IMR-90 (cell line): Measurements from ENCODE around the gene CSH2. TPM values are rescaled to one million over a fixed set of nuclear protein-coding genes. Genes with fewer than 3 reads are reported as not detected.
"Not testable (repeated sequence)": the region's sequence is repeated elsewhere in the genome, so short reads cannot be mapped to it uniquely, and the experiment has no call there.

Experiments used
- ATAC-seq: fragments of 200-7000 bp; cut with Tn5 transposase; 2 replicates; pipeline ENCODE4 v1.9.1; 2020; ENCODE audit warnings: low read depth, mild to moderate bottlenecking, moderate library complexity
- BruUV-seq: library from RNA; stranded (reverse); fragments of 400-500 nt; replicated peaks from 2 replicates; lab custom pipeline; 2021; lab: Mats Ljungman, UMichigan
- CTCF ChIA-PET: fragments of 300-600 bp; formaldehyde crosslinking; extraction: SDS; loops from one replicate; lab custom pipeline; 2021; ENCODE audit warnings: antibody characterized with exemption; lab: Yijun Ruan, JAX
- POLR2A ChIA-PET: fragments of 300-600 bp; sonication (Branson Sonifier 250); formaldehyde crosslinking; loops from one replicate; lab custom pipeline; 2022; ENCODE audit warnings: antibody characterized with exemption; ENCODE audit not compliant: unreplicated experiment; lab: Charles Lee
- DNase-seq: peaks from one replicate; pipeline ENCODE4 v3.0.0; 2013
- H2AFZ ChIP-seq: replicated peaks from 2 replicates; pipeline ENCODE3; 2013; ENCODE audit warnings: low read length, mild to moderate bottlenecking; ENCODE audit not compliant: poor library complexity
- H2AK5ac ChIP-seq: 2 replicates; pipeline ENCODE4 v1.6.1; 2013; ENCODE audit warnings: low read depth, low read length, inconsistent platforms
- H2AK9ac ChIP-seq: replicated peaks from 2 replicates; pipeline ENCODE3; 2013; ENCODE audit warnings: mild to moderate bottlenecking, low read depth, low read length, moderate library complexity; ENCODE audit not compliant: poor library complexity
- H2BK120ac ChIP-seq: 2 replicates; pipeline ENCODE4 v1.6.1; 2013; ENCODE audit warnings: low read depth, low read length, inconsistent platforms
- H2BK15ac ChIP-seq: 3 replicates; pipeline ENCODE4 v1.6.1; 2013; ENCODE audit warnings: low read depth, low read length, inconsistent platforms
- H2BK20ac ChIP-seq: 2 replicates; pipeline ENCODE4 v1.6.1; 2013; ENCODE audit warnings: low read depth, mild to moderate bottlenecking, inconsistent platforms, low read length, moderate library complexity
- H2BK5ac ChIP-seq: 2 replicates; pipeline ENCODE4 v1.6.1; 2013; ENCODE audit warnings: mild to moderate bottlenecking, low read depth, low read length, inconsistent platforms; ENCODE audit not compliant: poor library complexity, severe bottlenecking
- H3K14ac ChIP-seq: replicated peaks from 2 replicates; pipeline ENCODE4 v1.6.1; 2013; ENCODE audit warnings: low read depth, low read length, inconsistent platforms
- H3K18ac ChIP-seq: 2 replicates; pipeline ENCODE4 v1.6.1; 2013; ENCODE audit warnings: low read depth, low read length, control low read depth
- H3K23ac ChIP-seq: 2 replicates; pipeline ENCODE4 v1.6.1; 2013; ENCODE audit warnings: low read depth, low read length, inconsistent platforms
- H3K27ac ChIP-seq: 2 replicates; pipeline ENCODE4 v1.5.1; 2013; ENCODE audit warnings: mild to moderate bottlenecking, control low read depth, low read length; ENCODE audit not compliant: insufficient read depth
- H3K27me3 ChIP-seq: 2 replicates; pipeline ENCODE4 v1.6.1; 2013; ENCODE audit warnings: low read length; ENCODE audit not compliant: control insufficient read depth, insufficient read depth
- H3K36me3 ChIP-seq: 2 replicates; pipeline ENCODE4 v1.6.1; 2013; ENCODE audit warnings: low read length, mixed read lengths; ENCODE audit not compliant: control insufficient read depth, insufficient read depth
- H3K4ac ChIP-seq: 2 replicates; pipeline ENCODE4 v1.6.1; 2013; ENCODE audit warnings: low read depth, low read length, inconsistent platforms
- H3K4me1 ChIP-seq: 2 replicates; pipeline ENCODE4 v1.6.1; 2013; ENCODE audit warnings: low read length, mixed read lengths; ENCODE audit not compliant: control insufficient read depth, insufficient read depth
- H3K4me2 ChIP-seq: 2 replicates; pipeline ENCODE4 v1.6.1; 2013; ENCODE audit warnings: low read depth, mild to moderate bottlenecking, control low read depth, low read length, moderate library complexity
- H3K4me3 ChIP-seq: 2 replicates; pipeline ENCODE4 v1.5.1; 2013; ENCODE audit warnings: low read depth, mild to moderate bottlenecking, control low read depth, low read length, moderate library complexity; ENCODE audit not compliant: insufficient read depth
- H3K56ac ChIP-seq: 2 replicates; pipeline ENCODE4 v1.6.1; 2013; ENCODE audit warnings: low read length, inconsistent platforms; ENCODE audit not compliant: insufficient read depth; ENCODE audit errors: extremely low read depth
- H3K79me1 ChIP-seq, 2 experiments: 2 replicates each; pipeline ENCODE4 v1.6.1; 2013; ENCODE audit warnings: low read length in 2 of 2, inconsistent platforms in 1 of 2, low read depth in 1 of 2
- H3K9ac ChIP-seq: 2 replicates; pipeline ENCODE4 v1.6.1; 2013; ENCODE audit warnings: low read depth, low read length, control low read depth
- H3K9me1 ChIP-seq: 2 replicates; pipeline ENCODE4 v1.6.1; 2013; ENCODE audit warnings: low read length, inconsistent platforms; ENCODE audit not compliant: insufficient read depth
- H3K9me3 ChIP-seq: 2 replicates; pipeline ENCODE4 v1.6.1; 2013; ENCODE audit warnings: low read length; ENCODE audit not compliant: control insufficient read depth, insufficient read depth
- H4K20me1 ChIP-seq: 2 replicates; pipeline ENCODE4 v1.6.1; 2013; ENCODE audit warnings: low read length, inconsistent platforms; ENCODE audit not compliant: insufficient read depth
- H4K5ac ChIP-seq: 2 replicates; pipeline ENCODE4 v1.6.1; 2013; ENCODE audit warnings: mild to moderate bottlenecking, low read depth, low read length, control low read depth
- H4K8ac ChIP-seq, 2 experiments: 2 replicates each; pipeline ENCODE4 v1.6.1; 2013; ENCODE audit warnings: low read depth in 2 of 2, low read length in 2 of 2, control low read depth in 1 of 2, inconsistent platforms in 1 of 2
- H4K91ac ChIP-seq: 2 replicates; pipeline ENCODE4 v1.6.1; 2013; ENCODE audit warnings: low read depth, low read length, inconsistent platforms; ENCODE audit not compliant: insufficient read depth
- WGBS, 2 experiments: methylation state at CpG; one replicate each; pipeline versions ENCODE4 v1.1.5 to v1.1.7; 2013; ENCODE audit warnings: missing lambda C conversion rate in 2 of 2; ENCODE audit not compliant: insufficient read length in 1 of 2; ENCODE audit errors: extremely low coverage in 2 of 2; 5-methylcytosine and 5-hydroxymethylcytosine counted together
- dilution Hi-C: fragments of 300-500 bp; cut with HindIII; formaldehyde crosslinking; loops from one replicate; pipeline ENCODE4 v1.14.3; 2018; ENCODE audit warnings: low sequenced_read_pairs; ENCODE audit not compliant: unreplicated experiment
- in situ Hi-C: fragments of 300-500 bp; cut with MboI; formaldehyde crosslinking; loops from 3 replicates; pipeline ENCODE4 v1.14.3; 2019; ENCODE audit warnings: low sequenced_read_pairs, inconsistent platforms, mixed read lengths
- intact Hi-C: fragments of 100-400 bp; cut with micrococcal nuclease; formaldehyde crosslinking; loops from 2 replicates; pipeline ENCODE4 v1.10.0; 2022
- polyA plus RNA-seq, 3 experiments: library from polyadenylated mRNA; depleted of rRNA; stranded (reverse); fragments of >200 nt; gene quantifications; 2 replicates each; pipeline ENCODE4 v1.2.3, GENCODE V29; 2012; ENCODE audit warnings: low replicate concordance in 1 of 3
- total RNA-seq: library from RNA; depleted of rRNA; stranded (reverse); fragments of >200 nt; gene quantifications from 2 replicates; pipeline ENCODE4 v1.2.3, GENCODE V29; 2012

Gene CSH2
- total and polyA plus RNA-seq, 2 of the 4 experiments (the other 2 are of a cell fraction) = not detected

DNA sequence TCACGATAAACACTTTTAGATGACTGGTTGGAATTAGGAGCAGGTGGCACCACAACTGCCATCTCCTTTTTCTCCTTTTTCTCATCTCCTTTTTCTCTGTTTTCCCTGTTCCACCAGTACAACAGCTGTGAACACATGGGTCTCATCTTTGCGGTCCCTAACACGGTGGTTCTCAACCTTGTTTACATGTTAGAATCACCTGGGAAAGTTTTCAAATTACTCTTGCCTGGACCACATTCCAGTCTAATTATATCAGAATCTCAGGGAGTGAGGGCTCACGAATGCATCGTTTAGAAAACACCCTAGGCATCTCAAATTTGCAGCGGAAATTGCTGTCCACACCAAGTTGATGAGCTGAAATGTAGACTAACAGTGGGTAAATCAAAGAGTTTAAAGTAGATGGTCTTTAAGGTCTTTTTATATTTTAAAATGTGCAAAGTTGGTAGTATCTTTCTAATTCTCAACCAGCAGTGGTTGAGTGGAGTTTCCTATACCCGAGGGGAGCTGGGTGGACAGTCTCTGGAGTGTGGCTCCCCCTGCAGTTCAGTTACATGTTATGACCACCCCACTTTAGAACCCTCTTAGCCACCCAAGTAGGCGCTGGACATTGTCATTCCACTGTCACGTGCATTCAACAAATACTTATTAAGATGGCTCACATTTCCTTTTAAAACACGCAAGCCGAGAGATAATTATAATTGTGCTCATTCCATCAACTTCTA, 19.0 kb upstream of the CSH2 start:
- H3K27ac ChIP-seq, DNase-seq, H3K56ac ChIP-seq, ATAC-seq, H2AK5ac ChIP-seq, H4K5ac ChIP-seq, H3K18ac ChIP-seq, intact Hi-C loops, H3K36me3 ChIP-seq, H3K4me2 ChIP-seq, H3K23ac ChIP-seq, H3K9me1 ChIP-seq, H2BK20ac ChIP-seq, H3K14ac ChIP-seq, H2AK9ac ChIP-seq, dilution Hi-C loops, H3K9me3 ChIP-seq, in situ Hi-C loops, H3K4me3 ChIP-seq, H3K79me1 ChIP-seq, H3K4ac ChIP-seq, CTCF ChIA-PET, H2BK120ac ChIP-seq, H4K91ac ChIP-seq, H2AFZ ChIP-seq, H2BK5ac ChIP-seq, H4K8ac ChIP-seq, POLR2A ChIA-PET, H4K20me1 ChIP-seq, BruUV-seq, H2BK15ac ChIP-seq, H3K9ac ChIP-seq, H3K4me1 ChIP-seq: not testable (repeated sequence)
- H3K27me3 ChIP-seq = peaks cover 14% of the 10 kb centered on the region
- WGBS, 2 experiments = no CpG with 5 or more reads among the region's 11 CpGs
